Parathyroid adenoma (tissue), 2 donors: ENCODE results near the gene ZBTB20.

ENCODE experiments used
- H2AFZ ChIP-seq: fragments of 300-600 bp; sonication (generic); one replicate; pipeline ENCODE4 v1.7.0; 2017; ENCODE audit warnings: antibody characterized with exemption, mild to moderate bottlenecking
- H3K27ac ChIP-seq: fragments of 300-600 bp; sonication (generic); one replicate; pipeline ENCODE4 v1.7.0; 2017
- H3K27me3 ChIP-seq: fragments of 300-600 bp; sonication (generic); one replicate; pipeline ENCODE4 v1.7.0; 2017; ENCODE audit warnings: low read length; ENCODE audit not compliant: control insufficient read depth, insufficient read depth
- H3K36me3 ChIP-seq: fragments of 300-600 bp; sonication (generic); one replicate; pipeline ENCODE4 v1.7.0; 2017; ENCODE audit warnings: low read length; ENCODE audit not compliant: control insufficient read depth, insufficient read depth
- H3K4me1 ChIP-seq: fragments of 300-600 bp; sonication (generic); one replicate; pipeline ENCODE4 v1.7.0; 2017; ENCODE audit warnings: control low read depth
- H3K4me2 ChIP-seq: fragments of 300-600 bp; sonication (generic); one replicate; pipeline ENCODE4 v1.7.0; 2017; ENCODE audit warnings: low read length
- H3K4me3 ChIP-seq: fragments of 300-600 bp; sonication (generic); one replicate; pipeline ENCODE4 v1.7.0; 2017; ENCODE audit warnings: low read depth, low read length
- H3K79me2 ChIP-seq: fragments of 300-600 bp; sonication (generic); one replicate; pipeline ENCODE4 v1.7.0; 2017; ENCODE audit warnings: control low read depth
- H3K9ac ChIP-seq: fragments of 300-600 bp; sonication (generic); one replicate; pipeline ENCODE4 v1.7.0; 2017; ENCODE audit warnings: mild to moderate bottlenecking
- H3K9me3 ChIP-seq: fragments of 300-600 bp; sonication (generic); one replicate; pipeline ENCODE4 v1.7.0; 2017; ENCODE audit warnings: low read length; ENCODE audit not compliant: control insufficient read depth
- CTCF ChIP-seq: fragments of 300-600 bp; sonication (generic); IDR thresholded peaks from one replicate; pipeline ENCODE4 v1.7.0; 2017; ENCODE audit warnings: antibody characterized with exemption, mild to moderate bottlenecking
- donor health status: primary hyperparathyroidism.

ZBTB20 gene

GRCh38 chr3:114860531-114860930, 286.6 kb downstream of the ZBTB20 start:
- Histone ChIP-seq H3K9me3 (no peaks in the 10 kb centered on the region), H3K27ac (no peak overlapping the region), H3K36me3 (no peaks in the 10 kb centered on the region), H3K4me1 (no peaks in the 10 kb centered on the region), H3K9ac (no peak overlapping the region), H3K27me3 (no peaks in the 10 kb centered on the region), H3K4me3 (no peak overlapping the region), H3K4me2 (no peak overlapping the region), H2AFZ (no peak overlapping the region), H3K79me2 (no peaks in the 10 kb centered on the region)
- no peak for TF ChIP-seq CTCF

GRCh38 chr3:114858329-114858728, 288.8 kb downstream of the ZBTB20 start:
- no peaks in the 10 kb centered on the region for H3K27me3 ChIP-seq
- H3K4me3 ChIP-seq = no peak overlapping the region
- H3K4me2 ChIP-seq = no peak overlapping the region
- H3K27ac ChIP-seq = no peak overlapping the region
- no peaks in the 10 kb centered on the region for H3K9me3 ChIP-seq
- H3K9ac ChIP-seq = no peak overlapping the region
- no peaks in the 10 kb centered on the region for H3K36me3 ChIP-seq
- no peak for TF ChIP-seq CTCF
- H2AFZ ChIP-seq = no peak overlapping the region
- no peaks in the 10 kb centered on the region for H3K4me1 ChIP-seq
- no peaks in the 10 kb centered on the region for H3K79me2 ChIP-seq

GRCh38 chr3:114857299-114857701, 289.8 kb downstream of the ZBTB20 start:
- H3K4me1 ChIP-seq = peaks cover 4% of the 10 kb centered on the region
- H3K9me3 ChIP-seq = no peaks in the 10 kb centered on the region
- no peak overlapping the region for H3K4me3 ChIP-seq
- H3K9ac ChIP-seq = no peak overlapping the region
- no peak overlapping the region for H2AFZ ChIP-seq
- no peaks in the 10 kb centered on the region for H3K79me2 ChIP-seq
- H3K27me3 ChIP-seq = no peaks in the 10 kb centered on the region
- TF ChIP-seq CTCF = no peak
- no peaks in the 10 kb centered on the region for H3K36me3 ChIP-seq
- no peak overlapping the region for H3K27ac ChIP-seq
- no peak overlapping the region for H3K4me2 ChIP-seq

- H3K9me3 ChIP-seq = no peaks in the 10 kb centered on the region
- H3K36me3 ChIP-seq = no peaks in the 10 kb centered on the region
- H2AFZ ChIP-seq = no peak overlapping the region
- H3K27ac ChIP-seq = no peak overlapping the region
- peaks cover 4% of the 10 kb centered on the region for H3K4me1 ChIP-seq
- no peaks in the 10 kb centered on the region for H3K27me3 ChIP-seq
- H3K79me2 ChIP-seq = no peaks in the 10 kb centered on the region
- H3K9ac ChIP-seq = no peak overlapping the region
- no peak overlapping the region for H3K4me2 ChIP-seq
- no peak overlapping the region for H3K4me3 ChIP-seq
- no peak for TF ChIP-seq CTCF
These were observed 290.3 kb downstream of the ZBTB20 start for GRCh38 chr3:114856835-114857234.

GRCh38 chr3:114855839-114856238, 291.2 kb downstream of the ZBTB20 start:
- H3K27ac ChIP-seq = no peak overlapping the region
- no peak overlapping the region for H3K4me3 ChIP-seq
- no peaks in the 10 kb centered on the region for H3K27me3 ChIP-seq
- no peak for TF ChIP-seq CTCF
- H3K36me3 ChIP-seq = no peaks in the 10 kb centered on the region
- no peaks in the 10 kb centered on the region for H3K79me2 ChIP-seq
- H3K4me2 ChIP-seq = no peak overlapping the region
- no peak overlapping the region for H3K9ac ChIP-seq
- peaks cover 4% of the 10 kb centered on the region for H3K4me1 ChIP-seq
- H2AFZ ChIP-seq = no peak overlapping the region
- H3K9me3 ChIP-seq = no peaks in the 10 kb centered on the region
